Stimulated activated CD4-positive, alpha-beta T cell treated with anti-CD3 and anti-CD28 coated beads, Interleukin-1b, Interleukin-23, amount 100 ng/mL, for 1 hour (primary cell): ENCODE results near the gene PYCR2.

ENCODE experiments used
- DNase-seq, 2 donors: peaks; one replicate each; pipeline ENCODE4 v3.0.0-alpha.2; 2020; ENCODE audit warnings: low read depth in 2 of 2

PYCR2 gene

GRCh38 chr1:225876900-225877510 is 47.0 kb downstream of the PYCR2 start:
- no peak for DNase-seq

DNA sequence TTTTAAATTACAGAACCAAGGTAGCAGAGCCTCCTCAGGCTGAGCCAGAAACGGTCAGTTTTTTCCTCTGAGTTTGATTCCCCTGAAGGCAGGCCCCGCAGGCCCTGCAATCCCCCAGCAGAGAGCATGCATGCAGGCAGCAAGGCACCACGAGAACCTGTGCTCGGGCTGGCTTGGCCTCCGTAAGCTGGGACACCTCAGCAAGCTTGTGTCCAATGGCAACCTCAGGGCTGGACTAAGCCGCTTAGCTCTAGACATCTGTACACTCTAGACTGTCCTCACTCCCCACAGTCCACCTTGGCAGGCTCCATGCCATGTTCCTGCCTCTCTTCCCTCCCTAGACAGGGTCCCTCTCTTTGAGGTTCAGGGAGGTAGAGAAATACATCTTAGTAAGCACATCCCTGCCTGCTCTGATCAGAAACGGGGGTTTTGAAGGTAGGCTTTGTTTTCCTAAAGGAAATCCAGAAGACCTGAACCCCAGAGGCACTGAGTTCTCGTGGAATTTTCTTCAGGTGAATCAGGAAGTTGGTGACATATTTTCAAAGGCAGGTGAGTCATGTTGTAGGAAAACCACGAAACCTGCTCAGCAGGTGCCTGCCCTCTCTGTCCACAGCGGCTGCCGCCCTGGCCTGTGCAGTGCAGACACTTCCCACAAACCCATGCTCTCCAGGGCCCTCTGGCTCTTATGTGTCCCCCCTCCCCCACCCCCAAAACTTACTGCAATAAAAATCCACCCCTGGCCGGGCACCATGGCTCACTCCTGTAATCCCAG is 48.8 kb downstream of the PYCR2 start:
- DNase-seq: no peak

DNA sequence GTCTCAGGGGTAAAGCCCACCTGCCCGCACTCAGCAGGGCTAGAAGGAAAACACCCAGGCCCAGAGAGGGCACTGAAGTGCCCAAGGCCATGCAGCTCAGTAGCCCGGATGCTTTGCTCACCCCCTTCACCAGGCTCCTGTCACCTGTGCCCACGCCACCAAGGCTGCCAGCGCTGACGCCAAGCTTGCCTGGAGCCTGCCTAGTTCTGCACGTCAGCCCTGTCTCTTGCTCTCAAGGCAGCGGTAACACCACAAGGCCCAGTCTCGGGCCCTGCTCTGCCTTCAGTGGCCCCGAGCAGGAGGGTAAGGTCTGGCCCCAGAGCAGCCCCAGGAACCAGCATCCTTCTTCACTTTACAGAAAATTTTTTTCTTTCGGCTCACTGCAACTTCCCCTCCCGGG is 49.6 kb downstream of the PYCR2 start:
- DNase-seq: no peak

- no peak for DNase-seq
These were observed 50.7 kb downstream of the PYCR2 start for GRCh38 chr1:225873281-225873850.

DNA sequence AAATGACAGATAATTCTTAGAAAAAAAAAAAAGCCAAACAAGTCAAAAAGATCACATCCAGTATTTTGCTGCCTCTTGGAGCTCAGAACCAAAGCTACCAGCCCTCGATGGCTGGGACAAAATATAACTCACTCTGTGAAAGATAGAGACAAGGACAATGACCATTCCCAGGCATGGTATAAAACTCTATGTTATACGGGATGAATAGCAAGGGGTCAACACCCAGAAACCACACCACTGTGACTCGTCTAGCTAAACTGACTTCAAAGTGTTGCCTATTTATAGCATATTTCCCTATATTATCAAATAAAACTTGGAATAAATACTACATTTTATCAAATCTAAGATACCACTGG is 52.0 kb downstream of the PYCR2 start:
- no peak for DNase-seq

- DNase-seq: no peak
These were observed 52.5 kb downstream of the PYCR2 start for GRCh38 chr1:225871359-225872074.

- no peak for DNase-seq
These were observed 53.1 kb downstream of the PYCR2 start for GRCh38 chr1:225870911-225871310.
